ENCODE data around the gene TGIF2.
"Not testable (repeated sequence)": the region's sequence is repeated elsewhere in the genome, so short reads cannot be mapped to it uniquely, and the experiment has no call there.

TGIF2 gene

GRCh38 chr20:36564726-36565121 is 8.7 kb upstream of the TGIF2 start:
- H2BK15ac ChIP-seq (ENCODE audit: low read depth, poor library complexity, severe bottlenecking); H3K27me3 ChIP-seq (ENCODE audit: control insufficient read depth in 1 of 2, insufficient read depth in 1 of 2, low read length in 2 of 2); H3K14ac ChIP-seq (ENCODE audit: low read length in 2 of 2); H3K4ac ChIP-seq (ENCODE audit: low read depth in 1 of 2, low read length in 2 of 2); H3K18ac ChIP-seq (ENCODE audit: low read depth in 1 of 2, low read length in 2 of 2); H3K9ac ChIP-seq (ENCODE audit: low read length); H3K4me3 ChIP-seq (ENCODE audit: insufficient read depth in 1 of 2, low read depth in 1 of 2, low read length in 2 of 2); H2AK5ac ChIP-seq (ENCODE audit: low read length, severe bottlenecking); H3K23ac ChIP-seq (ENCODE audit: low read length in 2 of 2); H2BK5ac ChIP-seq (ENCODE audit: low read depth, low read length, poor library complexity, severe bottlenecking); H4K8ac ChIP-seq (ENCODE audit: low read length); H3K4me1 ChIP-seq (ENCODE audit: control insufficient read depth, insufficient read depth, low read depth, low read length); DNase-seq; H3K27ac ChIP-seq (ENCODE audit: low read length, poor library complexity, severe bottlenecking); H2AFZ ChIP-seq (ENCODE audit: low read depth, low read length); H2BK12ac ChIP-seq (ENCODE audit: low read length in 2 of 2); H3K79me1 ChIP-seq (replicated peaks; ENCODE audit: low read length, poor library complexity, severe bottlenecking); H3K4me2 ChIP-seq (ENCODE audit: low read length, poor library complexity, severe bottlenecking); H4K91ac ChIP-seq (ENCODE audit: low read length); H2BK120ac ChIP-seq (ENCODE audit: low read depth, low read length); H3K36me3 ChIP-seq (ENCODE audit: control insufficient read depth in 1 of 2, insufficient read depth in 2 of 2, low read depth in 1 of 2, low read length in 2 of 2): not testable (repeated sequence)
- WGBS, result 90% methylated on average over 6 of the region's 6 CpGs
- peaks cover 21% of the 10 kb centered on the region for H3K9me3 ChIP-seq (ENCODE audit: control insufficient read depth, low read length)

GRCh38 chr20:36565520-36565919 is 7.9 kb upstream of the TGIF2 start:
- Histone ChIP-seq H2BK5ac (ENCODE audit: low read depth, low read length, poor library complexity, severe bottlenecking) (no peak overlapping the region), H3K4me3 (ENCODE audit: insufficient read depth in 1 of 2, low read depth in 1 of 2, low read length in 2 of 2) (no peak overlapping the region), H3K9me3 (ENCODE audit: control insufficient read depth, low read length) (peaks cover 21% of the 10 kb centered on the region), H3K4me2 (ENCODE audit: low read length, poor library complexity, severe bottlenecking) (no peak overlapping the region), H2AK5ac (ENCODE audit: low read length, severe bottlenecking) (no peak overlapping the region), H3K36me3 (ENCODE audit: control insufficient read depth in 1 of 2, insufficient read depth in 2 of 2, low read depth in 1 of 2, low read length in 2 of 2) (no peaks in the 10 kb centered on the region), H2BK15ac (ENCODE audit: low read depth, poor library complexity, severe bottlenecking) (no peak overlapping the region), H3K79me1 (replicated peaks; ENCODE audit: low read length, poor library complexity, severe bottlenecking) (peaks cover 3% of the 10 kb centered on the region), H3K27ac (ENCODE audit: low read length, poor library complexity, severe bottlenecking) (no peak overlapping the region), H4K91ac (ENCODE audit: low read length) (no peak overlapping the region), H3K9ac (ENCODE audit: low read length) (no peak overlapping the region), H3K23ac (ENCODE audit: low read length in 2 of 2) (no peak overlapping the region), H4K8ac (ENCODE audit: low read length) (no peak overlapping the region), H3K27me3 (ENCODE audit: control insufficient read depth in 1 of 2, insufficient read depth in 1 of 2, low read length in 2 of 2) (peaks cover 0 to 9% of the 10 kb centered on the region in 2 experiments), H2BK120ac (ENCODE audit: low read depth, low read length) (no peak overlapping the region), H2AFZ (ENCODE audit: low read depth, low read length) (no peak overlapping the region), H3K18ac (ENCODE audit: low read depth in 1 of 2, low read length in 2 of 2) (no peak overlapping the region), H3K14ac (ENCODE audit: low read length in 2 of 2) (no peak overlapping the region), H3K4ac (ENCODE audit: low read depth in 1 of 2, low read length in 2 of 2) (no peak overlapping the region), H2BK12ac (ENCODE audit: low read length in 2 of 2) (no peak overlapping the region), H3K4me1 (ENCODE audit: control insufficient read depth, insufficient read depth, low read depth, low read length) (peaks cover 3% of the 10 kb centered on the region)
- WGBS, result 97% methylated on average over 2 of the region's 3 CpGs
- no peak for DNase-seq

- H2AK5ac ChIP-seq (ENCODE audit: low read length, severe bottlenecking), result peak overlapping the region; percentile 71
- H3K18ac ChIP-seq (ENCODE audit: low read depth in 1 of 2, low read length in 2 of 2), result peak overlapping the region in 1 of 2 experiments; percentile 73
- H2BK5ac ChIP-seq (ENCODE audit: low read depth, low read length, poor library complexity, severe bottlenecking), result no peak overlapping the region
- H3K4me2 ChIP-seq (ENCODE audit: low read length, poor library complexity, severe bottlenecking), result no peak overlapping the region
- peaks cover 18% of the 10 kb centered on the region for H3K4me1 ChIP-seq (ENCODE audit: control insufficient read depth, insufficient read depth, low read depth, low read length)
- no peak overlapping the region for H2AFZ ChIP-seq (ENCODE audit: low read depth, low read length)
- no peak overlapping the region for H4K91ac ChIP-seq (ENCODE audit: low read length)
- no peak overlapping the region for H3K23ac ChIP-seq (ENCODE audit: low read length in 2 of 2)
- H2BK12ac ChIP-seq (ENCODE audit: low read length in 2 of 2), result no peak overlapping the region
- peaks cover 9% of the 10 kb centered on the region for H3K9me3 ChIP-seq (ENCODE audit: control insufficient read depth, low read length)
- DNase-seq, result peak; percentile 51
- no peak overlapping the region for H2BK120ac ChIP-seq (ENCODE audit: low read depth, low read length)
- H3K14ac ChIP-seq (ENCODE audit: low read length in 2 of 2), result no peak overlapping the region
- H3K9ac ChIP-seq (ENCODE audit: low read length), result no peak overlapping the region
- H3K36me3 ChIP-seq (ENCODE audit: control insufficient read depth in 1 of 2, insufficient read depth in 2 of 2, low read depth in 1 of 2, low read length in 2 of 2), result no peaks in the 10 kb centered on the region
- H3K4ac ChIP-seq (ENCODE audit: low read depth in 1 of 2, low read length in 2 of 2), result no peak overlapping the region
- H3K27ac ChIP-seq (ENCODE audit: low read length, poor library complexity, severe bottlenecking), result no peak overlapping the region
- no peak overlapping the region for H4K8ac ChIP-seq (ENCODE audit: low read length)
- no peaks in the 10 kb centered on the region for H3K27me3 ChIP-seq (ENCODE audit: control insufficient read depth in 1 of 2, insufficient read depth in 1 of 2, low read length in 2 of 2)
- WGBS, result 60% methylated on average over 7 of the region's 7 CpGs
- H3K4me3 ChIP-seq (ENCODE audit: insufficient read depth in 1 of 2, low read depth in 1 of 2, low read length in 2 of 2), result no peak overlapping the region
- no peak overlapping the region for H2BK15ac ChIP-seq (ENCODE audit: low read depth, poor library complexity, severe bottlenecking)
- peaks cover 2% of the 10 kb centered on the region for H3K79me1 ChIP-seq (replicated peaks; ENCODE audit: low read length, poor library complexity, severe bottlenecking)
Measured at GRCh38 chr20:36569847-36570429, 3.5 kb upstream of the TGIF2 start.

GRCh38 chr20:36571564-36572504 is 1.6 kb upstream of the TGIF2 start:
- H3K9me3 ChIP-seq (ENCODE audit: control insufficient read depth, low read length), result no peaks in the 10 kb centered on the region
- peak overlapping the region; percentile 31 to 63 for H2BK12ac ChIP-seq (ENCODE audit: low read length in 2 of 2)
- H4K8ac ChIP-seq (ENCODE audit: low read length), result peak overlapping the region; percentile 99
- H3K9ac ChIP-seq (ENCODE audit: low read length), result no peak overlapping the region
- H3K27me3 ChIP-seq (ENCODE audit: control insufficient read depth in 1 of 2, insufficient read depth in 1 of 2, low read length in 2 of 2), result no peaks in the 10 kb centered on the region
- peak; percentile 19 for DNase-seq
- no peak overlapping the region for H3K14ac ChIP-seq (ENCODE audit: low read length in 2 of 2)
- H3K4me1 ChIP-seq (ENCODE audit: control insufficient read depth, insufficient read depth, low read depth, low read length), result peaks cover 26% of the 10 kb centered on the region
- H3K23ac ChIP-seq (ENCODE audit: low read length in 2 of 2), result no peak overlapping the region
- peak overlapping the region; percentile 54 for H2BK15ac ChIP-seq (ENCODE audit: low read depth, poor library complexity, severe bottlenecking)
- peak overlapping the region; percentile 49 to 96 for H3K18ac ChIP-seq (ENCODE audit: low read depth in 1 of 2, low read length in 2 of 2)
- no peak overlapping the region for H2BK5ac ChIP-seq (ENCODE audit: low read depth, low read length, poor library complexity, severe bottlenecking)
- peak overlapping the region in 1 of 2 experiments; percentile 56 for H3K4ac ChIP-seq (ENCODE audit: low read depth in 1 of 2, low read length in 2 of 2)
- no peak overlapping the region for H2BK120ac ChIP-seq (ENCODE audit: low read depth, low read length)
- H3K4me2 ChIP-seq (ENCODE audit: low read length, poor library complexity, severe bottlenecking), result peak overlapping the region; percentile 76
- H3K27ac ChIP-seq (ENCODE audit: low read length, poor library complexity, severe bottlenecking), result peak overlapping the region; percentile 72
- no peak overlapping the region for H4K91ac ChIP-seq (ENCODE audit: low read length)
- 35% methylated on average over 17 of the region's 17 CpGs for WGBS
- H2AFZ ChIP-seq (ENCODE audit: low read depth, low read length), result peak overlapping the region; percentile 15
- H3K36me3 ChIP-seq (ENCODE audit: control insufficient read depth in 1 of 2, insufficient read depth in 2 of 2, low read depth in 1 of 2, low read length in 2 of 2), result no peaks in the 10 kb centered on the region
- peak overlapping the region; percentile 81 for H2AK5ac ChIP-seq (ENCODE audit: low read length, severe bottlenecking)
- no peaks in the 10 kb centered on the region for H3K79me1 ChIP-seq (replicated peaks; ENCODE audit: low read length, poor library complexity, severe bottlenecking)
- H3K4me3 ChIP-seq (ENCODE audit: insufficient read depth in 1 of 2, low read depth in 1 of 2, low read length in 2 of 2), result no peak overlapping the region

All from mesenchymal stem cell (in vitro differentiated cells and primary cell).